ENCODE measurements around the gene NNT.
"Not testable (repeated sequence)": the region's sequence is repeated elsewhere in the genome, so short reads cannot be mapped to it uniquely, and the experiment has no call there.

NNT gene

DNA sequence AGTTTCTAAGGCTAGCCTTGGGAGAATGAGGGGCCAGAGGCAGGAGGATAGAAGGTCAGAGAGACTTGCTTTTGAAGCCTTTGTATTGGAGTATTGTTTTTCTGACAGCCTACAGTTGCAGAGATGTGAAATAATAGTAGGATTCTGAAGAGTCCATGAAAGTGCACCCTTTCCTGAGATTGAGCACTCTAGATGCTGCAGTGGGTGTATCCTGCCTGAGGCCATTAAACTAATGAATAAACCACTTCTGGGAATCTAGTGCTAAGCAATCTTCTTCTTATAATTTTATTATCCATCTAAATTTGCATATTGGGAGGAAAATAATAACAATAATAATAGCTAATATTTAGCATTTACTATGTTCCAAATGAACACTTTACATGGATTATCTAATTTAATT lies 19.3 kb upstream of the NNT start:
- DNase-seq (ENCODE audit: low read depth in 2 of 2), result no peak

- no peak for DNase-seq (ENCODE audit: low read depth in 2 of 2)
Observed at GRCh38 chr5:43584166-43584699, 18.7 kb upstream of the NNT start.

DNA sequence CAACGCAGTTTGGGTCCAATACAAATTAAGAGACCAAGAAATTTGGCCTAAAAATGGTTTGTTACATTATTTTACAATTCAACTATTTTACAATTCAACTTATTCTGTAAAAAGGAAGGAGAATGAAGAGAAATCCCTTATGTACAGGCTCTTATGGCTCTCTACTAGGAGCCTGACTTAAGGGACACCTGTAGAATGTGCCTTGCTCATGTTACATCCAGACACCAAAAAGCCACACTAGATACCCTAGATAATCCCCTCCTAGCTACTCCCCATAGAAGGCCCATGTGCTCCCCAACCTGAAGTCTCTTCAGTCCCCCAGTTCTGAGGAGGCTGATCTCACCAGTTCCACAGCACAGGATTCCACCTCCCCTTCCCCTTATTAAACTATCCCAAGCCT lies 14.1 kb upstream of the NNT start:
- no peak for DNase-seq (ENCODE audit: low read depth in 2 of 2)

- no peak for DNase-seq (ENCODE audit: low read depth in 2 of 2)
Observed at GRCh38 chr5:43589310-43589709, 13.7 kb upstream of the NNT start.

DNA sequence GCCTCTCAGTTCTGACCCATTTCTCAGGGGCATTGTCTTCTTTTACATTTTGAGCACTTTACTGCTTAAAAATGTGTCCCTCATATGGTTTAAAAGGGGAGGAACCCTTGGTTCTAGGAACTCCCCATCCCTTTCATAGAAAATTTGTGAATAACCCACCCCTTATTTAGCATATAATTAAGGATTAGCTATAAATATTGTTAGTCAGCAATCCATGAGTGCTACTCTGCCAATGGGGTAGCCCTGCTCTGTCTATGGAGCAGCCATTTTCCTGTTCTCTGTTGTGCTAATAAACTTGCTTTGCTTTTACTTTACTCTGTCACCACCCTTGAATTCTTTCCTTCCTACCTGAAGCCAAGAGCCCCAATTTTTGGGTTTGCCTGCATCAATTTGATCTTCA lies 12.3 kb upstream of the NNT start:
- DNase-seq (ENCODE audit: low read depth in 2 of 2), result no peak

- DNase-seq (ENCODE audit: low read depth in 2 of 2), result no peak
Observed at GRCh38 chr5:43592363-43592762, 10.6 kb upstream of the NNT start.

DNA sequence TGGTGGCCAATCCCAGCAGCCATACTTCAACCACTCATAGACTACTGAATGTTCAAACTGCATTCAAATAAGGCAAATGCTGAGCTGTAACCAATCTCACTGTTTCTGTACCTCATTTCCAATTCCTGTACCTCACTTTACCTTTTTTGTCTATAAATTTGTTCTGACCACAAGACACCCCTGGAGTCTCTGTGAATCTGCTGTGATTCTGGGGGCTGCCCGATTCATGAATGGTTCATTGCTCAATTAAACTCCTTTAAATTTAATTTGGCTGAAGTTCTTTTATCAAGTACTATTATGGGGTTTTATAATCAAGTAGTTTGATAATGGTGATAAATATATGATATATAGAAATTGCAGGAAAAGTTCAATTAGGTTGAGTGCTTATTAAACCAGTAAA lies 4.1 kb upstream of the NNT start:
- not testable (repeated sequence) for DNase-seq (ENCODE audit: low read depth in 2 of 2)

- no peak for DNase-seq (ENCODE audit: low read depth in 2 of 2)
Observed at GRCh38 chr5:43601454-43602260, 1.3 kb upstream of the NNT start.

GRCh38 chr5:43603344-43604217 lies 601 bp downstream of the NNT start:
- peak; percentile 59 to 67 for DNase-seq (ENCODE audit: low read depth in 2 of 2)

DNA sequence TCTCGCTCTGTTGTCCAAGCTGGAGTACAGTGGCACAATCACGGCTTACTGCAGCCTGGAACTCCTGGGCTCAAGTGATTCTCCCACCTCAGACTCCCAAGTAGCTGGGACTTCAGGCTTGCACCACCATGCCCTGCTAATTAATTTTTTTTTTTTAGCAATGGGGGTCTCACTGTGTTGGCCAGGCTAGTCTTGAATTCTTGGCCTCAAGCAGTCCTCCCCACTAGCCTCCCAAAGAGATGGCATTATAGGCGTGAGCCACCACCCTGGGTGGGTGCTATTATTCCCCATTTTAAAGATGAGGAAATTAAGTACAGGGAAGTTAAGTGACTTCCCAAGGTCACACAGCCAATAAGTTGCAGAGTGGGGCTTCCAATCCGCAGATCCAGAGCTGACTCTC lies 1.7 kb downstream of the NNT start:
- no peak for DNase-seq (ENCODE audit: low read depth in 2 of 2)

DNA sequence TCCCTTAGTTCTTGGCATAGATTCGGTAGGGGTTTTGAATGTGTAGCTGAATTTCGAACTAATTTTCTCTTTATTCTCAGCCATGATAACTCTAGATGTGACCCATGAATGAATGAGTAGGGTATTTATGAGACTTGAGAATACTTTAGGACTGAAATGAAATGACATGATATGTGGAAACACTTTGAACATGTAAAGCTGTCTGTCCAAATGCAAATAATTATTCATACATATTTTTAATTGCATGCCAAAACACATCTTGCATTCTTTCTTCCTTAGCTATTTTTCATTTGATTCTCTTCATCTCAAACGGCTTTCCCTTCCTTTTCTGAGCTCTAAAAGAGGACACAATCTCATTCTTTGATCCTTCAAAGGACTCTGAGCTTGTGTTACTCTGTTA lies 3.4 kb downstream of the NNT start:
- no peak for DNase-seq (ENCODE audit: low read depth in 2 of 2)

DNA sequence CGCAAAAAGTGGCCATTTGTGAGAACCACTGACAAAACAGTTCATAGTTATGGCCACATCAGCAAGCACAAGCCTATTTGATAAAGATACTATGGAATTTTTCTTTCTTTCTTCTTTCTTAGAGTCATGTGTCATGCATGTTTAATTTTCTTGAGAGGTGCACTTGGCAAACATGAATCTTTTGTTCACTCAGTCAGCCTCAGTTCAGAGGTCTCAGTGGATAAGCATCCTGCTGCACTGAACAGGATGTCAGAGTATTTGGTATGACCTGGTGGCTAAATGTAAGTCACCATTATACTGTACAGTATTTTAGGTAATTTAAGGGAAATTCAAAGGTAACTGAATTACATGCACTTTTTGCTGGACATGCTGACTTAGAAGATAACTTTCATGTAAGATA lies 5.4 kb downstream of the NNT start:
- DNase-seq (ENCODE audit: low read depth in 2 of 2), result no peak

DNA sequence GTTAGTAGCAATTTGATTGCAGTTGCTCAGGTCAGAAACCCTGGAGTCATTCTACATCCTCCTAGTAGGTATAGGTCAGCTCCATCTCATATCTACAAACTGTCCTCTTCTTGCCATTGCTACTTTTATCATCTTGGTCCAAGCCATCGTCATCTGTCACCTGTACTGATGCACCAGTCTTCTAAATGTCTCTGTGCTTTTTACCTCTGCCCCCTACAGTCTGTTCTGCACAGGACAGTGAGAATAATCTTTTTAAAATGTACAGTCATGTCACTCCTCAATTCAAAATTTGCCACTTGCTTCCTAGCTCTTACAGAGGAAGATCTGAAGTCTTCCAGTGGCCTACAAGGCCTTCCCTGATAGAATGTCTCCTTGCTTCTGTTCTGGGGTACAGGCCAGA lies 6.8 kb downstream of the NNT start:
- no peak for DNase-seq (ENCODE audit: low read depth in 2 of 2)

- no peak for DNase-seq (ENCODE audit: low read depth in 2 of 2)
Observed at GRCh38 chr5:43613370-43613769, 10.4 kb downstream of the NNT start.

DNA sequence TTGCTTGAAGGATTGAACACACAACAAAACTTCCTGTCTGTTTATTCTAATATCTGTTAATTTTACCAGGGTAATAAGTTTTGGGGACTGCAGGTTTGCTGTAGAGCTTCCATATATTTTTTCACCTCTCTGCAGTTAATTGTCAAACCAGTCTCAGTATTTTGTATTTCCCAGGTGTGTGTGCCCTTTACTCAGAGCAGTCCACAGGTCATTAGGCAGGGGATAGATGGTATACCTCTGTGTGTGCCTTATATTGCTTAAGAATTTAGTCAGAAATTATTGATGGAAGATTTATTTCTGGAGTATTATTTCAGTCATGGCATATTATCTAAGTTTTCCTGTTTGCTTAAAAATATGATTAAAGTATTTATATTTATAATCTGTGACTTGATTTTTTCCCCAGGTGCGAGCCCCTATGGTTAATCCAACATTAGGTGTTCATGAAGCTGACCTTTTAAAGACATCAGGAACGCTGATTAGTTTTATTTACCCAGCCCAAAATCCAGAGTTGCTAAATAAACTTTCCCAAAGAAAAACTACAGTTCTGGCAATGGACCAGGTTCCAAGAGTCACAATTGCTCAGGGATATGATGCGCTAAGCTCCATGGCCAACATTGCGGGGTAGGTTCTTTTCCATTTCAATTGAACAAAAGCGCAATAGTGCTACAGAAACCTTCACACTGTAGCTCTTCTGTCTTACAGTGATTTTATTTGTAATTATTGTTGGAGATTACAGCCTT lies 12.6 kb downstream of the NNT start:
- no peak for DNase-seq (ENCODE audit: low read depth in 2 of 2)

DNA sequence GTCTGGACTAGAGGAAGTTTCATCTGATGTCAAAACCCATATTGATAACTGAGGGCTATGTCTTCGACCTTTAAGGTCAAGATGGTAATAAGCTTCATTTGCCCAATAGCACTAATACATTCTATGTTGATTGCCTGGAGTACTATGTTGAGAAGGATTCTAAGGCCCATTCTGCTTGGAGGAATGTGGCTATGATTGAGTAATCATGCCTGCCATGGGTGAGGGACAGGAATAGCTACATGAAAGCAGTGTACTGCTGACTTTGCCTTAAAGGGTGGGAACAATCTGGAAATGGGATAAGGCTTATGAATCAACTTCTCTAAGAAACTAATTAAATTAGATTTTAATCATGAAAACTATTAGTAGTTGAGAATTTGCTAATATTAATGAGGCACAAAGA lies 13.6 kb downstream of the NNT start:
- no peak for DNase-seq (ENCODE audit: low read depth in 2 of 2)

DNA sequence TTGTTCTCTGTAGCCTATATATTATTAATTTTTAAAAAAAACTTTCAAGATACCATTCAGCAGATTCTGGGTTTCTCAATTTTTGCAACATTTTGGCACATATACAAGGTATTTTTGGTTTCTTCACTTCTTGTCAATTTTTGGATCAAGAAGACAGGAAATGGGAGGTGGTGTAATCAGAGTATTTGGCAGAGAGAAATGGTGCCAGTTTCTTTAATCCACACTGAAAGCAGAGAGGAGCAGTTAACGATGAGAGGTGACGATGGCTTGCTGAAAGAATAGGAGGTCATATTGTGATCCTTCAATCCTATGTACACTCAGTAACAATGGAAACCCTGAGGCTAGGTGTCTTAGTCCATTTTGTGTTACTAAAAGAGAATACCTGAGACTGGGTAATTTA lies 16.4 kb downstream of the NNT start:
- DNase-seq (ENCODE audit: low read depth in 2 of 2), result no peak

GRCh38 chr5:43619911-43620310 lies 16.9 kb downstream of the NNT start:
- DNase-seq (ENCODE audit: low read depth in 2 of 2), result no peak

DNA sequence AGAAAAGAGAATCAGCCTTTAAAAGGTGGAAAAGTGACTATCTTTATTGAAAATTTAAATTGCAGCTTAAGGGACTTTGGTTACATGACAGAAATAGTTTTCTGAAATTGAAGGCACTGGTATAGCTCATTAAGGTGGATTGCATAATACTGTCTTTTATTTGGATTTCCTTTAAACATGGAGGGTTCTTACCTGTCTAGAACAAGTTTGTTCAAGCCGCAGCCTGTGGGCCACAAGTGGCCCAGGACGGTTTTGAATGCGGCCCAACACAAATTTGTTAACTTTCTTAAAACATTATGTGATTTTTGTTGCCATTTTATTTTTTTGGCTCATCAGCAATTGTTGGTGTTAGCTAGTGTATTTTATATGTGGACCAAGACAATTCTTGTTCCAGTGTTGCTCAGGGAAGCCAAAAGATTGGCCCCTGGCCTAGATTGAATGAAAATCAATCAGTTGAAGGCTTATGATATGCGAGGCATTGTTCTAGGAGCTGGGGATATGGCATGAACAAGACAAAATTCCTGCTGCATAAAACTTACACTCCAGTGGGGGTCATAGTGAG lies 18.0 kb downstream of the NNT start:
- DNase-seq (ENCODE audit: low read depth in 2 of 2), result no peak

DNA sequence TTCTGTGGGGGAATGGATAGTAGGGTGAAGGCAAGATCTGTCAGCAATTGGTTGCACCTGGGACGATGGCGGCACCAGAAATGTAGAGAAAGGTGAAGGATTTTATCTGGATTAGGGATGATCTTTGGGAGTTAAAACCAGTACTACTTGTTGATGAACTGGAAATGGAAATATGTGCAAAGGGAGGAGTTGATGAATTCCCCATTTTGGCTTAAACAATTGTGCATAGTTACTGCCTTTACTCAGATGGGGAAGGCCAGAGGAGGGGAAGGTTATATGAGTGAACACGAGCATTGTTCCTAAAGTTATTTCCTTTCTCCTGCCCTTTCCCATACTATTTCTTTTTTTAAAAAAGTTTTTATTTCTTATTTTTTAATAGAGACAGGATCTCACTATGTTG lies 19.1 kb downstream of the NNT start:
- no peak for DNase-seq (ENCODE audit: low read depth in 2 of 2)

DNA sequence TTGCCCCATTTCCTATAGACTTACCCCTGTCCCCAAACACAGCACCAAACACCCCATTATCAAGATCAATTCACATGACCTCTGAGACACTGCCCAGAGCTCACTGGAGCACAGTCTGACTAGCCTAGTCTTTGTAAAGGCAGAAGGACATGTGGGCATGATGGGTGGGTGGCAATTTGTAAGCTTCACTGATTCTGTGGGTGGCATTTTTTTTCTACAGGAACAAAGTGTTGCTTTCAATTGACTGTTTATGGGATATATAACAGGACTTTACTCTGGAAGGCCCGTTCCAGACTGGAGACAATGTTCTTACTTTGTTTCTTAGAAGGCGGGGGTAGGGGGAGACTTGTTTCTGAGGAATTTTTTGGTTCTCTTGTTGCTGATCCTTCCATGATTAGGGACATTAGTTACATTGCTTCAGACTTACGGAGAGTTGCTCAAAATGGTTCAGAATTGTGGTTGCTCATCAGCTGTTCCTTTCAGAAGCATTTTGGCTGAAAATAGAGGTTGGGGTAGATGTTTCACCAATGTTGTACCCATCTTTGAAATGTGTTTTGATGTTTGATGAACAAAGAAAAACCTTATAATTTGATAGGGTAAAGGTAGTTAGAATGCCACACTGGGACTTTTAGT lies 20.2 kb downstream of the NNT start:
- no peak for DNase-seq (ENCODE audit: low read depth in 2 of 2)

Data from stimulated activated CD4-positive, alpha-beta T cell treated with anti-CD3 and anti-CD28 coated beads, Interleukin-15, amount 100 ng/mL, for 48 hours (primary cell).